NB4 (cell line): ENCODE measurements around the gene PPFIA2.

Source experiments
- DNase-seq: peaks from one replicate; pipeline ENCODE4 v3.0.0; 2010; ENCODE audit warnings: low read depth
- H3K4me3 ChIP-seq: one replicate; pipeline ENCODE4 v1.5.1; 2011; ENCODE audit warnings: mild to moderate bottlenecking, low read depth, low read length, moderate library complexity
- CTCF ChIP-seq: IDR thresholded peaks from one replicate; pipeline ENCODE4 v1.5.1; 2012; ENCODE audit warnings: low read depth, low read length
- MAX ChIP-seq: IDR thresholded peaks from 2 replicates; pipeline ENCODE4 v1.6.1; 2011; ENCODE audit warnings: low read depth, low read length
- MYC ChIP-seq: IDR thresholded peaks from 2 replicates; pipeline ENCODE4 v1.6.1; 2011; ENCODE audit warnings: low read depth, low read length
- POLR2A ChIP-seq: IDR thresholded peaks from 2 replicates; pipeline ENCODE4 v1.6.1; 2011; ENCODE audit warnings: mild to moderate bottlenecking; ENCODE audit not compliant: insufficient read length; ENCODE audit errors: extremely low read depth

The PPFIA2 gene

GRCh38 chr12:81354327-81354932 lies 404.7 kb downstream of the PPFIA2 start:
- H3K4me3 ChIP-seq: peak overlapping the region; percentile 23
- no peak for DNase-seq

GRCh38 chr12:81350309-81350708 lies 408.8 kb downstream of the PPFIA2 start:
- no peak for DNase-seq
- TF ChIP-seq MYC (no peak), CTCF (no peak), MAX (no peak), POLR2A (no peak)
- H3K4me3 ChIP-seq: no peak overlapping the region

More at GRCh38 chr12:81354327-81354932, 404.7 kb downstream of the PPFIA2 start:
- TF ChIP-seq MYC (no peak), CTCF (no peak), POLR2A (no peak), MAX (no peak)

- TF ChIP-seq MAX: no peak
- no peak for TF ChIP-seq CTCF
- no peak for TF ChIP-seq POLR2A
- TF ChIP-seq MYC: no peak
- no peak for DNase-seq
These were observed 411.7 kb downstream of the PPFIA2 start for GRCh38 chr12:81347404-81347803.

GRCh38 chr12:81340910-81341309 lies 418.2 kb downstream of the PPFIA2 start:
- DNase-seq: no peak
- TF ChIP-seq MYC: no peak
- no peak for TF ChIP-seq MAX
- no peak for TF ChIP-seq POLR2A
- TF ChIP-seq CTCF: no peak
- no peak overlapping the region for H3K4me3 ChIP-seq

More at GRCh38 chr12:81347404-81347803, 411.7 kb downstream of the PPFIA2 start:
- no peak overlapping the region for H3K4me3 ChIP-seq

- TF ChIP-seq POLR2A (no peak), MAX (no peak), CTCF (no peak), MYC (no peak)
- no peak overlapping the region for H3K4me3 ChIP-seq
- DNase-seq: no peak
These were observed 420.1 kb downstream of the PPFIA2 start for GRCh38 chr12:81339071-81339470.
